Heart left ventricle (tissue), 16 donors: ENCODE results near the gene FOCAD. TPM values are rescaled to one million over a fixed set of nuclear protein-coding genes. Genes with fewer than 3 reads are reported as not detected.
A peak's percentile ranks its signal among the peaks of the same experiment; 100 is the strongest.

ENCODE experiments used
- ATAC-seq, 4 donors: fragments of 200-7000 bp; cut with Tn5 transposase; one replicate each; pipeline ENCODE4 v1.9.1; 2020 to 2022; ENCODE audit warnings: moderate library complexity in 4 of 4, mild to moderate bottlenecking in 3 of 4, moderate number of reproducible peaks in 1 of 4
- DNase-seq, 5 donors: peaks; one replicate each; pipeline ENCODE4 v3.0.0-alpha.2; 2020
- H3K27ac ChIP-seq, 12 donors: fragments of 200-600 bp; sonication (generic) in 4 of 12; one replicate each; pipeline versions ENCODE4 v1.5.0 to v1.8.0; 2016 to 2022; ENCODE audit warnings: mild to moderate bottlenecking in 2 of 12
- H3K27me3 ChIP-seq, 9 donors: fragments of 200-600 bp; sonication (generic) in 2 of 9; one replicate each; pipeline versions ENCODE4 v1.5.1 to v1.8.0; 2016 to 2022; ENCODE audit warnings: mild to moderate bottlenecking in 3 of 9
- H3K36me3 ChIP-seq, 9 donors: fragments of 200-600 bp; sonication (generic) in 2 of 9; one replicate each; pipeline versions ENCODE4 v1.5.0 to v1.8.0; 2018 to 2022; ENCODE audit warnings: mild to moderate bottlenecking in 2 of 9
- H3K4me1 ChIP-seq, 12 donors: fragments of 200-600 bp; sonication (generic) in 4 of 12; one replicate each; pipeline versions ENCODE4 v1.5.0 to v1.8.0; 2016 to 2022; ENCODE audit warnings: mild to moderate bottlenecking in 3 of 12
- H3K4me3 ChIP-seq, 12 donors: fragments of 200-600 bp; sonication (generic) in 4 of 12; one replicate each; pipeline versions ENCODE4 v1.5.0 to v1.8.0; 2017 to 2022; ENCODE audit warnings: mild to moderate bottlenecking in 9 of 12, moderate library complexity in 4 of 12
- H3K9me3 ChIP-seq, 12 donors: fragments of 200-600 bp; sonication (generic) in 4 of 12; one replicate each; pipeline versions ENCODE4 v1.5.0 to v1.8.0; 2016 to 2022; ENCODE audit warnings: mild to moderate bottlenecking in 1 of 12
- POLR2A ChIP-seq, 2 donors: fragments of 450-650 bp; IDR thresholded peaks; one replicate each; pipeline ENCODE4 v1.6.1; 2017; ENCODE audit warnings: antibody characterized with exemption in 2 of 2, mild to moderate bottlenecking in 2 of 2, moderate library complexity in 2 of 2
- WGBS, 4 donors: extraction: QIAGEN DNeasy Blood & Tissue Kit in 2 of 4; methylation state at CpG; one replicate each; pipeline versions ENCODE4 v1.1.5 to v1.1.7; 2013 to 2018; 5-methylcytosine and 5-hydroxymethylcytosine counted together
- intact Hi-C, 10 donors: fragments of 100-400 bp; cut with DNase I; formaldehyde crosslinking; loops; one replicate each; pipeline versions ENCODE4 v1.11.1 to v1.14.2; 2022
- polyA plus RNA-seq, 2 donors: library from polyadenylated mRNA; stranded (reverse); fragments of 200-250 nt; gene quantifications; one replicate each; pipeline ENCODE4 v1.2.3, GENCODE V29; 2013
- total RNA-seq, 9 donors: library from RNA; depleted of rRNA in 2 of 9; stranded (reverse); fragments of >200 nt in 2 of 9; fragmentation: NEBNext Ultra II Directional in 3 of 9; extraction: Animal tissue kit (Norgen Biotek cat#: 25700) in 3 of 9; gene quantifications; one replicate each; pipeline versions ENCODE4 v1.1.0 to v1.2.4, GENCODE V29; 2016 to 2023
- TF ChIP-seq, protein P1 (sequence below), 12 donors: fragments of 200-600 bp; sonication (generic) in 4 of 12; IDR thresholded peaks; one replicate each; pipeline versions ENCODE4 v1.5.0 to v1.8.0; 2018 to 2022; ENCODE audit warnings: antibody characterized with exemption in 12 of 12, mild to moderate bottlenecking in 5 of 12
- donor health status: ischemic (EF 13 %, LVEDD 7.1; RV severe dilation, severe dysfunction).
- donor health status: healthy with polysubstance abuse.
- donor health status: DM: no; HTN: yes; CAD: no.
- donor health status: DM: no; HTN: no; CAD: no.
- donor health status: ischemic (EF 25% LVEDD 6.9; RV normal size, moderate dysfunction).
- donor health status: ischemic (EF 25% LVEDD 5.7; RV mildly dilated, moderate dysfunction).
- donor health status: healthy.
- donor health status: DM: yes; HTN: yes; CAD: no.
- donor health status: ischemic (EF 35%, LVEDD 5.7; RV mildly dilated, moderate dysfunction).
- donor health status: nonischemic (EF 11% LVEDD 7.7; RV severe dilation, severe dysfunction).
- donor health status: DM: yes; HTN: yes; CAD: no.
- donor health status: PGD.
- donor health status: ischemic (EF 29% LVEDD 5.4; RV normal size, mild dysfunction).
- donor health status: nonischemic (EF 23%, LVEDD 6.1; RV moderate dilation, normal function).

FOCAD gene
- total and polyA plus RNA-seq, 11 donors = 8.6 to 39.5 (median 28.3) TPM

- peak in 1 of 4 donors; percentile 32 for ATAC-seq
- H3K27me3 ChIP-seq = no peaks in the 10 kb centered on the region
These were observed 151.6 kb downstream of the FOCAD start for GRCh38 chr9:20835377-20836286.

GRCh38 chr9:20837166-20837565 is 153.1 kb downstream of the FOCAD start:
- peaks cover 0 to 7% (median 0%) of the 10 kb centered on the region in 12 donors for H3K4me1 ChIP-seq
- peaks cover 0 to 19% (median 0%) of the 10 kb centered on the region in 12 donors for H3K9me3 ChIP-seq
- no peak overlapping the region for H3K27ac ChIP-seq
- ATAC-seq (no peak), DNase-seq (no peak)
- H3K4me3 ChIP-seq = no peak overlapping the region
- no peak for TF ChIP-seq POLR2A (IDR thresholded peaks at IDR 0.05)
- TF ChIP-seq, protein P1, sequence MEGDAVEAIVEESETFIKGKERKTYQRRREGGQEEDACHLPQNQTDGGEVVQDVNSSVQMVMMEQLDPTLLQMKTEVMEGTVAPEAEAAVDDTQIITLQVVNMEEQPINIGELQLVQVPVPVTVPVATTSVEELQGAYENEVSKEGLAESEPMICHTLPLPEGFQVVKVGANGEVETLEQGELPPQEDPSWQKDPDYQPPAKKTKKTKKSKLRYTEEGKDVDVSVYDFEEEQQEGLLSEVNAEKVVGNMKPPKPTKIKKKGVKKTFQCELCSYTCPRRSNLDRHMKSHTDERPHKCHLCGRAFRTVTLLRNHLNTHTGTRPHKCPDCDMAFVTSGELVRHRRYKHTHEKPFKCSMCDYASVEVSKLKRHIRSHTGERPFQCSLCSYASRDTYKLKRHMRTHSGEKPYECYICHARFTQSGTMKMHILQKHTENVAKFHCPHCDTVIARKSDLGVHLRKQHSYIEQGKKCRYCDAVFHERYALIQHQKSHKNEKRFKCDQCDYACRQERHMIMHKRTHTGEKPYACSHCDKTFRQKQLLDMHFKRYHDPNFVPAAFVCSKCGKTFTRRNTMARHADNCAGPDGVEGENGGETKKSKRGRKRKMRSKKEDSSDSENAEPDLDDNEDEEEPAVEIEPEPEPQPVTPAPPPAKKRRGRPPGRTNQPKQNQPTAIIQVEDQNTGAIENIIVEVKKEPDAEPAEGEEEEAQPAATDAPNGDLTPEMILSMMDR (IDR thresholded peaks at IDR 0.05) = no peak
- WGBS, 4 donors = 75 to 93% (median 93%) methylated on average over 3 of the region's 3 CpGs
- no peaks in the 10 kb centered on the region for H3K27me3 ChIP-seq
- H3K36me3 ChIP-seq = peaks cover 0 to 7% (median 0%) of the 10 kb centered on the region in 9 donors
- intact Hi-C loops = no loop called here

More at GRCh38 chr9:20835377-20836286, 151.6 kb downstream of the FOCAD start:
- Histone ChIP-seq H3K36me3 (peaks cover 0 to 7% (median 0%) of the 10 kb centered on the region in 9 donors), H3K4me3 (no peak overlapping the region), H3K9me3 (peaks cover 0 to 9% (median 0%) of the 10 kb centered on the region in 12 donors), H3K27ac (no peak overlapping the region), H3K4me1 (peaks cover 0 to 7% (median 0%) of the 10 kb centered on the region in 12 donors)
- no peak for DNase-seq
- intact Hi-C loops = no loop called here
- TF ChIP-seq, protein P1 (IDR thresholded peaks at IDR 0.05) = no peak
- TF ChIP-seq POLR2A (IDR thresholded peaks at IDR 0.05) = no peak
- WGBS, 4 donors = 54 to 73% (median 61%) methylated on average over 6 of the region's 6 CpGs

DNA sequence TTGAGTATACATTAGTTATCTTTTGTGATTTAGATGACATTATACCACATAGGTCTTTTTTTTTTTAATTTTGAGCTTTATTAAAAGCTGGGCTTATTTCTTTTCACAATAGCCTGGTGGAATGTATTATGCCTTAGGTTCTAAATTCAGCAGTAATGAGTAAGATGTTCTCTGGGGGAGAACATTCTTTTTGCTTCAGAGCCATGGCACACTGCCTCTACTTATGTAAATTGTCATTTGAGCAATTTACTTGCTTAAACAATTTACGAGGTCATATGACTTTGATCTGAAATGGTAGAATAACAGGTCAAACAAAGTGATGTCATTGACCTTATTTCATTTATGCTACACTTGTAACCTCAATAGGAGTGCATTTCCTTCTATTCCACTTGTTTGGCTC is 154.2 kb downstream of the FOCAD start:
- no peak overlapping the region for H3K4me3 ChIP-seq
- DNase-seq = no peak
- TF ChIP-seq POLR2A (IDR thresholded peaks at IDR 0.05) = no peak
- TF ChIP-seq, protein P1 (IDR thresholded peaks at IDR 0.05) = no peak
- H3K36me3 ChIP-seq = peaks cover 0 to 7% (median 0%) of the 10 kb centered on the region in 9 donors
- H3K4me1 ChIP-seq = peaks cover 0 to 7% (median 0%) of the 10 kb centered on the region in 12 donors
- 88 to 96% (median 93%) methylated on average over 1 of the region's 1 CpG for WGBS, 4 donors
- H3K27ac ChIP-seq = no peak overlapping the region
- intact Hi-C loops = no loop called here
- peaks cover 0 to 26% (median 0%) of the 10 kb centered on the region in 12 donors for H3K9me3 ChIP-seq
- ATAC-seq = no peak
- no peaks in the 10 kb centered on the region for H3K27me3 ChIP-seq

DNA sequence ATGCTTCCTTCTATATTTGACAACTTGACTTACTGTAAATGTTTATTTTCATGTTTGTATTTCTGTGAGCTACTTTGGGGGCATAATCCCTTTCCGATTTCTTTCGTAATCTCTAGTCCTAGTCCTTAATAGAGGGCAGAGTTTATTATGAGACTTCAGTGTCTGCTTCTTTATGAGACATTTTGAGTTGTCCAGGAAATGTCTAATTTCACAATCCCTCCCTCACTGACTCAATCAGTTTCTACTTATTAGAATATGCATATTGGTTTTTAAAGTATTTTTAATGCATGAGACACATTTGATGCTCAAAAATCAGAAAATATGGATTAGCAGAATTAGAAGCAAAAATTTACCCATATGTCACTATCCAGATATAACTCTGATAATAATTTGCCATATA is 160.9 kb downstream of the FOCAD start:
- H3K9me3 ChIP-seq = peaks cover 0 to 24% (median 0%) of the 10 kb centered on the region in 12 donors
- WGBS, 4 donors = 94 to 99% (median 98%) methylated on average over 2 of the region's 2 CpGs
- no peaks in the 10 kb centered on the region for H3K36me3 ChIP-seq
- H3K4me3 ChIP-seq = no peak overlapping the region
- DNase-seq (no peak), ATAC-seq (no peak)
- TF ChIP-seq, protein P1 (IDR thresholded peaks at IDR 0.05) = no peak
- no peak for TF ChIP-seq POLR2A (IDR thresholded peaks at IDR 0.05)
- intact Hi-C loops = no loop called here
- no peaks in the 10 kb centered on the region for H3K27me3 ChIP-seq
- peaks cover 0 to 3% (median 0%) of the 10 kb centered on the region in 12 donors for H3K4me1 ChIP-seq
- no peak overlapping the region for H3K27ac ChIP-seq
